Spleen (tissue), 11 donors: ENCODE results near the gene PLAGL1. TPM values are rescaled to one million over a fixed set of nuclear protein-coding genes. Genes with fewer than 3 reads are reported as not detected.

Experiments used
- DNase-seq: peaks from one replicate; pipeline ENCODE4 v3.0.0-alpha.2; 2020
- H3K27ac ChIP-seq, 8 donors: fragments of 200-600 bp; sonication (generic) in 7 of 8; 1 replicate in 4 of 8; 2 replicates in 4 of 8; pipeline versions ENCODE4 v1.5.0 to v1.8.0; 2016 to 2021; ENCODE audit warnings: inconsistent platforms in 4 of 8, mild to moderate bottlenecking in 4 of 8, moderate library complexity in 1 of 8
- H3K27me3 ChIP-seq, 7 donors: fragments of 200-600 bp; sonication (generic) in 6 of 7; replicated peaks in 1 of 7; 1 replicate in 4 of 7; 2 replicates in 3 of 7; pipeline versions ENCODE4 v1.5.0 to v1.8.0; 2016 to 2021; ENCODE audit warnings: inconsistent platforms in 3 of 7, mild to moderate bottlenecking in 1 of 7
- H3K36me3 ChIP-seq, 6 donors: fragments of 200-600 bp; sonication (generic) in 5 of 6; 1 replicate in 4 of 6; 2 replicates in 2 of 6; pipeline versions ENCODE4 v1.5.0 to v1.8.0; 2016 to 2021; ENCODE audit warnings: inconsistent platforms in 2 of 6
- H3K4me1 ChIP-seq, 6 donors: fragments of 200-600 bp; sonication (generic) in 5 of 6; 1 replicate in 3 of 6; 2 replicates in 3 of 6; pipeline versions ENCODE4 v1.5.0 to v1.8.0; 2016 to 2021; ENCODE audit warnings: inconsistent platforms in 3 of 6
- H3K4me3 ChIP-seq, 8 donors: fragments of 200-600 bp; sonication (generic) in 7 of 8; 1 replicate in 4 of 8; 2 replicates in 4 of 8; pipeline versions ENCODE4 v1.5.0 to v1.8.0; 2016 to 2021; ENCODE audit warnings: inconsistent platforms in 4 of 8, mild to moderate bottlenecking in 4 of 8, moderate library complexity in 2 of 8
- H3K9me3 ChIP-seq, 8 donors: fragments of 200-600 bp; sonication (generic) in 7 of 8; 1 replicate in 4 of 8; 2 replicates in 4 of 8; pipeline versions ENCODE4 v1.5.0 to v1.8.0; 2016 to 2021; ENCODE audit warnings: inconsistent platforms in 4 of 8
- POLR2A ChIP-seq, 3 donors: fragments of 450-650 bp; IDR thresholded peaks; one replicate each; pipeline ENCODE4 v1.5.1; 2017; ENCODE audit warnings: antibody characterized with exemption in 3 of 3, mild to moderate bottlenecking in 1 of 3
- POLR2AphosphoS5 ChIP-seq, 3 donors: sonication (generic); formaldehyde crosslinking; IDR thresholded peaks; one replicate each; pipeline ENCODE4 v1.5.1; 2017; ENCODE audit warnings: antibody characterized with exemption in 3 of 3
- WGBS, 5 donors: extraction: QIAGEN DNeasy Blood & Tissue Kit in 3 of 5; methylation state at CpG; one replicate each; pipeline versions ENCODE4 v1.1.5 to v1.1.7; 2013 to 2018; 5-methylcytosine and 5-hydroxymethylcytosine counted together
- intact Hi-C: fragments of 100-400 bp; cut with DNase I; formaldehyde crosslinking; loops from one replicate; pipeline ENCODE4 v1.15.0; 2023; ENCODE audit warnings: low total_unique reads
- polyA plus RNA-seq, 3 donors: library from polyadenylated mRNA; stranded (reverse); fragments of 200-250 nt; gene quantifications; one replicate each; pipeline ENCODE4 v1.2.1, GENCODE V29; 2013
- total RNA-seq, 7 donors: library from RNA; depleted of rRNA in 3 of 7; stranded (reverse); fragments of >200 nt in 3 of 7; fragmentation: NEBNext Ultra II Directional in 4 of 7; extraction: Animal tissue kit (Norgen Biotek cat#: 25700) in 4 of 7; gene quantifications; one replicate each; pipeline versions ENCODE4 v1.1.0 to v1.2.1, GENCODE V29; 2016 to 2021
- TF ChIP-seq, protein P1 (sequence below), 11 experiments: fragments of 200-600 bp in 7 of 11; fragments of 450-650 bp in 4 of 11; sonication (generic) in 4 of 11; IDR thresholded peaks in 8 of 11; conservative IDR thresholded peaks in 3 of 11; 1 replicate in 7 of 11; 2 replicates in 4 of 11; pipeline versions ENCODE4 v1.4.0 to v1.8.0; 2016 to 2021; ENCODE audit warnings: antibody characterized with exemption in 11 of 11, inconsistent platforms in 4 of 11, mild to moderate bottlenecking in 1 of 11
- donor health status: healthy with polysubstance abuse.
- donor health status: DM: no; HTN: no; CAD: no; lungs with moderate emphysema.
- donor health status: DM: no; HTN: no; CAD: no.
- donor health status: Bipolar disorder and iron deficiency.
- donor health status: healthy.
- donor health status: DM: no; HTN: no; CAD: no.
- donor health status: DM: yes; HTN: yes; CAD: no.

PLAGL1 gene
- total and polyA plus RNA-seq, 10 donors, result 7.1 to 34.4 (median 25.3) TPM

DNA sequence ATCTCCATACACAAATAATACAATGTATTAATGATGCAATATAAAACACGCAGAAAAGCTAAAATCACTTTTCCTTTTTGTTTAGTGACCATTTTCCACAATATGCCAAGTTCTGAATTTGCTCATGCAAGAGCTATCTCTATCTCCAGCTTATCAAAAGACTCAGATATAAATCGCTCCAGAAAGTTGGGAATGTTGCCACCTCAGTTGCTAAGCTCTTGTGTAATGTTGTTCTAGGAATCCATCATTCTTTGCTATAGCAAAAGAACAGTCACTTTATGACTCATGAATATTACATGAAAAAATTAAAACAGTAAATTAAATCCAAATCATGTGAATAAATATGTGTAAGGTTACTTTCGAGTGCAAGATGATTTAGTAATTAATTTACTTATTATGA lies 8.7 kb downstream of the PLAGL1 start:
- H3K27me3 ChIP-seq, result no peaks in the 10 kb centered on the region
- no peaks in the 10 kb centered on the region for H3K36me3 ChIP-seq
- H3K27ac ChIP-seq, result no peak overlapping the region
- WGBS, 5 donors, result 90 to 98% (median 94%) methylated on average over 3 of the region's 3 CpGs
- peaks cover 0 to 17% (median 6%) of the 10 kb centered on the region in 8 donors for H3K9me3 ChIP-seq
- intact Hi-C loops, result no loop called here
- TF ChIP-seq POLR2AphosphoS5 (IDR thresholded peaks at IDR 0.05) (no peak), POLR2A (IDR thresholded peaks at IDR 0.05) (no peak)
- TF ChIP-seq, protein P1, sequence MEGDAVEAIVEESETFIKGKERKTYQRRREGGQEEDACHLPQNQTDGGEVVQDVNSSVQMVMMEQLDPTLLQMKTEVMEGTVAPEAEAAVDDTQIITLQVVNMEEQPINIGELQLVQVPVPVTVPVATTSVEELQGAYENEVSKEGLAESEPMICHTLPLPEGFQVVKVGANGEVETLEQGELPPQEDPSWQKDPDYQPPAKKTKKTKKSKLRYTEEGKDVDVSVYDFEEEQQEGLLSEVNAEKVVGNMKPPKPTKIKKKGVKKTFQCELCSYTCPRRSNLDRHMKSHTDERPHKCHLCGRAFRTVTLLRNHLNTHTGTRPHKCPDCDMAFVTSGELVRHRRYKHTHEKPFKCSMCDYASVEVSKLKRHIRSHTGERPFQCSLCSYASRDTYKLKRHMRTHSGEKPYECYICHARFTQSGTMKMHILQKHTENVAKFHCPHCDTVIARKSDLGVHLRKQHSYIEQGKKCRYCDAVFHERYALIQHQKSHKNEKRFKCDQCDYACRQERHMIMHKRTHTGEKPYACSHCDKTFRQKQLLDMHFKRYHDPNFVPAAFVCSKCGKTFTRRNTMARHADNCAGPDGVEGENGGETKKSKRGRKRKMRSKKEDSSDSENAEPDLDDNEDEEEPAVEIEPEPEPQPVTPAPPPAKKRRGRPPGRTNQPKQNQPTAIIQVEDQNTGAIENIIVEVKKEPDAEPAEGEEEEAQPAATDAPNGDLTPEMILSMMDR (IDR thresholded peaks at IDR 0.05 in 8 of 11, conservative IDR thresholded peaks at IDR 0.05 in 3 of 11), result no peak
- H3K4me3 ChIP-seq, result no peak overlapping the region
- H3K4me1 ChIP-seq, result no peaks in the 10 kb centered on the region
- no peak for DNase-seq

DNA sequence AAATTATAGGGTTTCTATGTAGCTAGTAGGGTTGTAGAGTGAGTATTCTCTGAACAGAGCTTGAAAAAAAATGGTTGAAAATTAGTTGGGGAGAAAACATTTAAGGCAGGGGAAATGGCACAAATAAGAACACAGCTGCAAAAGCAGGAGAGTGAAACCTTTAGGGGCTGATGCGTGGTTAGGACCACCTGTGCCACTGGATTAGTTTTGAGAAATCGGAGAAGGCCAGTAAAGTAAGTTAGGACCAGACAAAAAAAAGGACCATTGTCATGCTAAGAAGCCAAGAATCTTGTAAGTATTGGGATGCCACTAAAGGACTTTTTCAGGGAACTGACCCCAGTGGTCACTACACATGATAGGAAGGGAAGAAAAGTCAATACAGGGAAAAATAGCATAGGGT lies 9.4 kb downstream of the PLAGL1 start:
- peaks cover 0 to 17% (median 6%) of the 10 kb centered on the region in 8 donors for H3K9me3 ChIP-seq
- no peak overlapping the region for H3K4me3 ChIP-seq
- WGBS, 5 donors, result 73 to 98% (median 94%) methylated on average over 2 of the region's 2 CpGs
- no peak overlapping the region for H3K27ac ChIP-seq
- DNase-seq, result no peak
- no peak for TF ChIP-seq POLR2A (IDR thresholded peaks at IDR 0.05)
- TF ChIP-seq, protein P1 (IDR thresholded peaks at IDR 0.05 in 8 of 11, conservative IDR thresholded peaks at IDR 0.05 in 3 of 11), result no peak
- H3K4me1 ChIP-seq, result no peaks in the 10 kb centered on the region
- H3K27me3 ChIP-seq, result no peaks in the 10 kb centered on the region
- H3K36me3 ChIP-seq, result no peaks in the 10 kb centered on the region
- intact Hi-C loops, result no loop called here

- H3K36me3 ChIP-seq, result no peaks in the 10 kb centered on the region
- H3K4me1 ChIP-seq, result no peaks in the 10 kb centered on the region
- no peak overlapping the region for H3K4me3 ChIP-seq
- no peak overlapping the region for H3K27ac ChIP-seq
- intact Hi-C loops, result no loop called here
- H3K27me3 ChIP-seq, result no peaks in the 10 kb centered on the region
- TF ChIP-seq, protein P1 (IDR thresholded peaks at IDR 0.05 in 8 of 11, conservative IDR thresholded peaks at IDR 0.05 in 3 of 11), result no peak
- TF ChIP-seq POLR2A (IDR thresholded peaks at IDR 0.05), result no peak
- no peak for TF ChIP-seq POLR2AphosphoS5 (IDR thresholded peaks at IDR 0.05)
- WGBS, 5 donors, result 84 to 95% (median 92%) methylated on average over 7 of the region's 7 CpGs
- peaks cover 0 to 3% (median 0%) of the 10 kb centered on the region in 8 donors for H3K9me3 ChIP-seq
- no peak for DNase-seq
These were observed 14.0 kb downstream of the PLAGL1 start for GRCh38 chr6:143993965-143994646.

- Histone ChIP-seq H3K27ac (no peak overlapping the region), H3K9me3 (peaks cover 0 to 3% (median 0%) of the 10 kb centered on the region in 8 donors), H3K4me1 (no peaks in the 10 kb centered on the region), H3K27me3 (no peaks in the 10 kb centered on the region), H3K4me3 (no peak overlapping the region), H3K36me3 (no peaks in the 10 kb centered on the region)
- no peak for TF ChIP-seq POLR2AphosphoS5 (IDR thresholded peaks at IDR 0.05)
- TF ChIP-seq POLR2A (IDR thresholded peaks at IDR 0.05), result no peak
- TF ChIP-seq, protein P1 (IDR thresholded peaks at IDR 0.05 in 8 of 11, conservative IDR thresholded peaks at IDR 0.05 in 3 of 11), result no peak
- intact Hi-C loops, result no loop called here
- WGBS, 5 donors, result 97 to 100% (median 99%) methylated on average over 1 of the region's 1 CpG
- no peak for DNase-seq
These were observed 15.8 kb downstream of the PLAGL1 start for GRCh38 chr6:143992285-143992684.
